ENCODE results near the gene GFPT1. TPM values are rescaled to one million over a fixed set of nuclear protein-coding genes. Genes with fewer than 3 reads are reported as not detected.
A peak's percentile ranks its signal among the peaks of the same experiment; 100 is the strongest.

GFPT1 gene
- total RNA-seq, 2 donors from 2014 or later: 46.3 to 55.1 TPM

DNA sequence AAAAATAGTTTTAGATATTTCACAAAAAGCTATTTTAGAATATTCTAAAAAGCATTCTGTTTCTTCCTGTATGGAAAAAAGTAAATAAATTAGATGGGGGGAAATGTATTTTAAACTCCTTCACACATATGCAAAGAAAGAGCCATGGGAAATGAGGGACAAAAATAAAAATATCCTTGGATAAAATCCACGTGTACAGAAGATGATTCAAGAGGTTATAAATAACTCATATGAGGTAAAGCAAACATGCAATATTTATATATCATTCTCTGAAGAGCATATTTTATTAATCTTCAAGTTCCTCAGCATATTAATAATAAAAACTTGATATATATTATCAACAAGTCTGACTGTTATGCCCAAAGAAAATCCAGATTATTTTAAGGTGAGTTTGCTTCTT is 8.8 kb upstream of the GFPT1 start:
- Mint-ChIP-seq H3K27me3 (ENCODE audit: low read depth) (no peaks in the 10 kb centered on the region), H3K27ac (no peak overlapping the region), H3K36me3 (ENCODE audit: insufficient read depth in 2 of 2) (peaks cover 3 to 13% of the 10 kb centered on the region in 2 donors), H3K4me1 (ENCODE audit: low read depth) (peaks cover 6% of the 10 kb centered on the region), H3K4me3 (no peak overlapping the region), H3K9me3 (no peaks in the 10 kb centered on the region)
- no peak for ATAC-seq (replicated peaks in 1 of 2)
- no peak for DNase-seq

DNA sequence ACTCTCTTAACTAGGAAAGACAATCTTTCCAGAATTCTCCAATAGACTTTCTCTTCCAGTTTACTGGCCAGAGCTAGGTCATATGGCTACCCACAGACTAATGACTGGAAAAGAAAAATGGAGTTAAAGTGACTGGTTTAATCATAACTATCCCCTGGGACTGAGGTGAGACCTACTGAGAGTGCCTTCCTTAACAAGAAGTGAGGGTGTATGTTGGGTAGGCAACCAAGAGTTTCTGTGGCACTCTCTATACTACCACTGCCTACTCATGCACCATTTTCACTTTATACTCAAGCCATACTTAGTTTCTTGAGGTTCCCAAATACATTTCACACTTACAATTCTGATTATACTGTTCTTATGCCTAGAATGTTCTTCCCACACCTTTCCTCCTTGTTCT is 6.9 kb upstream of the GFPT1 start:
- ATAC-seq (replicated peaks in 1 of 2) (peak in 1 of 2 donors; percentile 29), DNase-seq (no peak)
- H3K4me1 Mint-ChIP-seq (ENCODE audit: low read depth): peaks cover 6% of the 10 kb centered on the region
- H3K9me3 Mint-ChIP-seq: no peaks in the 10 kb centered on the region
- H3K27me3 Mint-ChIP-seq (ENCODE audit: low read depth): no peaks in the 10 kb centered on the region
- H3K4me3 Mint-ChIP-seq: no peak overlapping the region
- H3K36me3 Mint-ChIP-seq (ENCODE audit: insufficient read depth in 2 of 2): peaks cover 0 to 6% of the 10 kb centered on the region in 2 donors
- no peak overlapping the region for H3K27ac Mint-ChIP-seq

DNA sequence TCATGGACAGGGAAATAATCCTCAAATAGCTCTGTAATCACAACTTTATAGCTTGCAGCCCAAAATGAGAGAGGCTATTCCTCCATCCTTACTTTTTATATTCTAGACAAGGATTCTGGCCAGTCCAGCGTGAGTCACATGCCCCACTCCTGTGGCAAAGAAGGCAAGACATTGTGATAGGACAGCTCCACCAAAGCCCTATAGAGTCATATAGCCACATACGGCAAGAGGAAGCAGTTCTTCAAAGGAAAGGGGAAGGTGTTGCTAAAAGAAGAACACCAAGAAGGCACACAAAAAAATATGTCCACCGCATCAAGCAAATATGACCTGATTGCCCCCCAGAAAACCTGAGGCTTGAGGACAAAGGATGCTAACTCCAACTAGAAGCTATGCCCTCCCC is 3.4 kb upstream of the GFPT1 start:
- Mint-ChIP-seq H3K27ac (no peak overlapping the region), H3K4me3 (no peak overlapping the region), H3K4me1 (ENCODE audit: low read depth) (peaks cover 28% of the 10 kb centered on the region), H3K27me3 (ENCODE audit: low read depth) (no peaks in the 10 kb centered on the region), H3K36me3 (ENCODE audit: insufficient read depth in 2 of 2) (peaks cover 0 to 4% of the 10 kb centered on the region in 2 donors), H3K9me3 (no peaks in the 10 kb centered on the region)
- no peak for ATAC-seq (replicated peaks in 1 of 2)
- no peak for DNase-seq

DNA sequence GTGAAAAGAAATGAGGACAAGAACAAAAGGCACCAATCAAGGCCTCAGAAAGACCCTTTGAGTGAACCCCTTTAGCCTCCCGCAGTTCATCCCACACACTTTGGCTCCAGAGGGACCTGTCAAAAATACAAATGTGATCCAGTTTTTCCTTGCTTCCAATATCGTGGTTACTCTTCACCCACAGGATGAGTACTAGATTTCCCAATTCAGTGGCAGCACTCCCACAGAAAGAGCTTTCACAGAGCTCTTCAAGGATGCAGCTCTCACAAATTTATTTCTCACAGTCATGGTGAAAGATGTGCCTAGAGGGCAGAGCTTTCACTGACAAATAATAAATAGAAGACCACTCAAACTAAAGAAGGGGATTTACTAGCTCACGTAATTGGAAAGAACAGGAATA is 3.0 kb upstream of the GFPT1 start:
- Mint-ChIP-seq H3K4me3 (no peak overlapping the region), H3K27me3 (ENCODE audit: low read depth) (no peaks in the 10 kb centered on the region), H3K36me3 (ENCODE audit: insufficient read depth in 2 of 2) (peaks cover 0 to 4% of the 10 kb centered on the region in 2 donors), H3K9me3 (no peaks in the 10 kb centered on the region), H3K4me1 (ENCODE audit: low read depth) (peaks cover 30% of the 10 kb centered on the region), H3K27ac (no peak overlapping the region)
- DNase-seq (no peak), ATAC-seq (replicated peaks in 1 of 2) (no peak)

DNA sequence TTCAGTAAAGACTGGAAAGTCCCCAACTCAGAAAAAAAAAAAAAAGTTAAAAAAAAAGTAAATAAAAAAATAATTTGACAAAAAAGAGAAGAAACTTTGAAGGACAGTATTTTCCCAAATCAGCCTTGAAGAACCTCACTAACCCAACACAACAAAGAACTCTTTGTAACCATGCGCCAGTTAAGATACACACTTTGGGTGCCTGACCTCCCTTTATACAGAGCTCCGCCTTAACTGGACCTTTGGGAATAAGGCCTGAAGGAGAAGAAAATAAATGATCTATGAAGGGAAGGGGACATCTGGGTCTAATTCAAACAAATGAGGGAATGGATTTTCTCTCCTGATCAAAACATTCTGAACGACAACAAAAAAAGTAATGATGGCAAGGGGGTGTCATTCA is 2.2 kb upstream of the GFPT1 start:
- Mint-ChIP-seq H3K4me3 (no peak overlapping the region), H3K4me1 (ENCODE audit: low read depth) (peaks cover 33% of the 10 kb centered on the region), H3K9me3 (no peaks in the 10 kb centered on the region), H3K27ac (no peak overlapping the region), H3K36me3 (ENCODE audit: insufficient read depth in 2 of 2) (no peaks in the 10 kb centered on the region), H3K27me3 (ENCODE audit: low read depth) (no peaks in the 10 kb centered on the region)
- DNase-seq: no peak
- no peak for ATAC-seq (replicated peaks in 1 of 2)

DNA sequence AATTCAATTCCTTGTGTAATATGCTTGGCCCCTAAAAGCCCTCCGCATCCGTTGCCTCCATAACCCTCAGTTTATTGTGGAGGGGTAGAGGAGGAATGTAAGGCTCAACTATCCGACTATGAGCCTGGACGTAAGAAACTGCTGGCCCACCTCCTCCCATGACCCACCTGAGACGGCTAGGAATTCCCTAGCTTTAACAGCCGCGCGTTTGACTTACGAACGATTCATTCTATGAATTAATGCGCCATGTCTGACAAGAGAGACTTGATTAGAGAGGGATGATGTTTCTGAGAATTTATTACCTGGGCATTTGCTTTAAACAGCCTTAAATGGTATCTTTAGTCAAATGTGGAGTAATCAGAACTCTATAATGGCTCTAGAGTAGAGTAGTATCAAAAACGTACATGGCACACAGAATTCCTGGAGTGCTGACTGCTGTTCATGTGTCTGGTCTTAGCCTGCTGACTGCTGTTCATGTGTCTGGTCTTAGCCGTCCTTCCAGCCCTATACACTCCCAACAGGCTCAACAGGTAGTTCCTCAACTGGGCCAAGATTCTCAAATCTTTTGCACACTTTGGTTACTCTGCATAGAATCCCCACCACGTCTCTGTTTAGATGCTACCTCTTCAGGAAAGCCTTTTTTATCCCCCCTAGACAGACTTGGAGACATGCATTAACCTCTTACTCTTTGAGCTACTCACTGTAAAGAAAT is 899 bp upstream of the GFPT1 start:
- DNase-seq (no peak), ATAC-seq (replicated peaks in 1 of 2) (no peak)
- Mint-ChIP-seq H3K27me3 (ENCODE audit: low read depth) (no peaks in the 10 kb centered on the region), H3K27ac (no peak overlapping the region), H3K4me3 (peak overlapping the region; percentile 86 to 91), H3K9me3 (no peaks in the 10 kb centered on the region), H3K4me1 (ENCODE audit: low read depth) (peaks cover 41% of the 10 kb centered on the region), H3K36me3 (ENCODE audit: insufficient read depth in 2 of 2) (no peaks in the 10 kb centered on the region)

DNA sequence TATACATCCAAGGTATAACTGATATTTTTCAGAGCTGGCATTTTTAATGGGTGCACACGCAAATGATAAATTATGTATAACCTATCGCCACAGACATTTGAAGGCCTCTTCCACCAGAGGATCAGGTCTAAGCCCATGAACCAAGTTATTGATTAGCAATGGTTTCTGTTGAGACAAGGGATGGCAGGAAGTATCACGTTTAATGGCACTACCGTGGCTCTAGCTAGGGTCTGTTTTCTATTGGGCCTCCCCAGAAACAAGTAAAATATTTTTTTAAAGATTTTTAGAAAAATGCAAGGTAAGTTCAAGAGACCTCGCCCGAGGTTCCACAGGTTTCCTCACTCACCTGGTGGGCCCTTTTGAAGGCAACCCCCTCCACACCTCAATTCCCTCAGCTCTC is 667 bp downstream of the GFPT1 start:
- Mint-ChIP-seq H3K27me3 (ENCODE audit: low read depth) (no peaks in the 10 kb centered on the region), H3K27ac (peak overlapping the region; percentile 91), H3K9me3 (no peaks in the 10 kb centered on the region), H3K4me1 (ENCODE audit: low read depth) (peaks cover 57% of the 10 kb centered on the region), H3K36me3 (ENCODE audit: insufficient read depth in 2 of 2) (peaks cover 0 to 2% of the 10 kb centered on the region in 2 donors), H3K4me3 (peak overlapping the region; percentile 86 to 91)
- DNase-seq (no peak), ATAC-seq (replicated peaks in 1 of 2) (no peak)

DNA sequence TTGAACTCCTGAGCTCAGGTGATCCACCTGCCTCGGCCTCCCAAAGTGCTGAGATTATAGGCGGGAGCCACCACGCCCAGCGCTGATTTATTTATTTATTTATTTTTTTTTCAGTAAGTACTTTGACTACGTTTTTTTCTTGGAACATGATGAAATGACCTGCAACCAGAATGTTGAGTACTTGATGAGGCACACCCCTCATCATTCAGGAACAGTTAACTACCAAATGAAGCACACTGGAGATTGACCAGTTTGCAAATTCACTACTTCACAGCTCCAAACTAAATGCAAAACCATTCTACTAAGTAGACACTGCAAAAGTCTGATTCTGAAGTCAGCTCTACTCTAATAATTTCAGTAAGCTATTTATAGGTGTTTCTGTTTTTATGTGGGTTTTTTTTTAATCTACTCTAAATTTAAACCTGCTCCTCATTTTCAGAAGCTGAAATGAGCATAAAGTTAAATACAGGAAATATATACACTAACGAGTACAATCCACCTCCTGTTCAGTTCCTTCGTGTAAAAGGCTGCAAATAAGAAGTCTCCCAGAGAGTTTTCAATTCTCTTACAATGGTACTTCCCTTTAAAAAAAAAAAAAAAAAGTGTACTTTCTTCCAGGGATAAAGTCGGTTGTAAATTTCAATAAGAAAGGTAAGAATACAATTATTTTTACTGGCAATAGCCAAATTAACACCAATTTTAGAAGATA is 1.4 kb downstream of the GFPT1 start:
- DNase-seq (no peak), ATAC-seq (replicated peaks in 1 of 2) (no peak)
- H3K9me3 Mint-ChIP-seq: no peaks in the 10 kb centered on the region
- H3K4me3 Mint-ChIP-seq: peak overlapping the region; percentile 86 to 91
- peak overlapping the region; percentile 91 for H3K27ac Mint-ChIP-seq
- no peaks in the 10 kb centered on the region for H3K27me3 Mint-ChIP-seq (ENCODE audit: low read depth)
- peaks cover 65% of the 10 kb centered on the region for H3K4me1 Mint-ChIP-seq (ENCODE audit: low read depth)
- peaks cover 0 to 4% of the 10 kb centered on the region in 2 donors for H3K36me3 Mint-ChIP-seq (ENCODE audit: insufficient read depth in 2 of 2)

DNA sequence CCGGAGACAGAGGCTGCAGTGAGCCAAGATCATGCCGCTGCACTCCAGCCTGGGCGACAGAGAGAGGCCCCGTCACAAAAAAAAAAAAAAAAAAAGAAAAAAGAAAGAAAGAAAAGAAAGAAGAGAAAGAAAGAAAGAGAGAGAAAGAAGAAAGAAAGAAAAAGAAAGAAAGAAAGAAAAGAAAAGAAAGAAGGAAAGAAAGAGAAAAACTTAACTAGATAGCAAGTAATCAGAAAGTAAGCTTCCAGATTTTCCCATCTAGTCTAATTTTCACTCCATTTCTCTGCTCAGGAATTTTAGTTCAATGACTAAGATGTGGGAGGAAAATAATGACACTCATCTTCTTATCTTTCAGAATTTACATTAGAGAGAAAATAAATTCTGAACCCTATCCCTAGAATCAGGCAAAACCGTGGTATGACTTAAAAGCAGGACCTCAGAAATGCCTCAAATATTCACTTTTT is 2.4 kb downstream of the GFPT1 start:
- peak overlapping the region; percentile 26 to 40 for H3K4me3 Mint-ChIP-seq
- no peaks in the 10 kb centered on the region for H3K9me3 Mint-ChIP-seq
- peaks cover 69% of the 10 kb centered on the region for H3K4me1 Mint-ChIP-seq (ENCODE audit: low read depth)
- no peaks in the 10 kb centered on the region for H3K27me3 Mint-ChIP-seq (ENCODE audit: low read depth)
- no peak for ATAC-seq (replicated peaks in 1 of 2)
- H3K36me3 Mint-ChIP-seq (ENCODE audit: insufficient read depth in 2 of 2): peaks cover 0 to 4% of the 10 kb centered on the region in 2 donors
- peak overlapping the region; percentile 50 for H3K27ac Mint-ChIP-seq
- no peak for DNase-seq

DNA sequence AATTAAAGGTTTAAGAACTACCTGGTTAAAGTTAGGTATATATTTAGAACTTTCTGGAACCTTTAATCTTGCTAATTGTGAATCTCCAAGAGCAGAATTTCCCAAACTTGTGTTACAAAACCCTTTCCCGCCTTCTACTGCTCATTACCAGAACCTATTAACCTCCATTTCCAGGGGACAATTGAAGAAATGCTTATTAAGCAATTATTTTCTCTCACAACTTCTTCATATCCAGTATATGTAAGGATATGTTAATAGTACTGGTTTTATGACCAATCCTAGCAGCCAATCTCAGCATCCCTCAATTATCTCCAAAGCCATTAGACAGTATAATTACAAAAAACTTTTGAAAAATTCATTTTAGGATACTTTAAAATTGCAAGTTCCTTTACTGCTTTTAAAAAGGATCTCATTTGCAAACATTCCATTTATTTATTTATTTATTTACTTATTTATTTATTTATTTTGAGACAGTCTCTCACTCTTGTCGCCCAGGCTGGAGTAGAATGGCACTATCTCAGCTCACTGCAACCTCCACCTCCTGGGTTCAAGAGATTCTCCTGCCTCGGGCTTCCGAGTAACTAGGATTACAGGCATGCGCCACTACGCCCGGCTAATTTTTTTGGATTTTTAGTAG is 3.7 kb downstream of the GFPT1 start:
- Mint-ChIP-seq H3K4me3 (peak overlapping the region in 1 of 2 donors; percentile 34), H3K4me1 (ENCODE audit: low read depth) (peaks cover 66% of the 10 kb centered on the region), H3K36me3 (ENCODE audit: insufficient read depth in 2 of 2) (peaks cover 0 to 4% of the 10 kb centered on the region in 2 donors), H3K27me3 (ENCODE audit: low read depth) (no peaks in the 10 kb centered on the region), H3K9me3 (no peaks in the 10 kb centered on the region), H3K27ac (peak overlapping the region; percentile 16)
- ATAC-seq (replicated peaks in 1 of 2) (no peak), DNase-seq (no peak)

DNA sequence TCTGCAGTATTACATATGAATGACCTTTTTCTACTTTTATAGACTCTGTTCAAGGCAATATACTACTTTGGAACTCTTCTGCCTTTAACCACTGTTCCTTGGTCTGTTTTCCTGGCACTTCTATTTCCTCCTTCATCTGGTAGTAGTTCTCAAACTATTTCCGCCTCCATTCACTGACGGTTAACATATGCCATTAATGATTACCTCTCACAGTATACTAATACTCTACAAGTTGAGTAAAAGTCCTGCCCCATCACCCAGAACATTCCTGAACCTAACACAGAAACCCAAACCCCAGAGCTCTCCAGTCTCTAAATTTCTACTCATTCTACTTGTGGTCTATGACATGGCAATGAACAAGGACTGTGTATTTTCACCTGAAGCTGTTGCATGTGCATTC is 4.5 kb downstream of the GFPT1 start:
- peaks cover 0 to 4% of the 10 kb centered on the region in 2 donors for H3K36me3 Mint-ChIP-seq (ENCODE audit: insufficient read depth in 2 of 2)
- H3K4me3 Mint-ChIP-seq: peak overlapping the region in 1 of 2 donors; percentile 34
- ATAC-seq (replicated peaks in 1 of 2) (no peak), DNase-seq (no peak)
- no peaks in the 10 kb centered on the region for H3K9me3 Mint-ChIP-seq
- H3K27ac Mint-ChIP-seq: peak overlapping the region; percentile 67
- H3K27me3 Mint-ChIP-seq (ENCODE audit: low read depth): no peaks in the 10 kb centered on the region
- H3K4me1 Mint-ChIP-seq (ENCODE audit: low read depth): peaks cover 59% of the 10 kb centered on the region

DNA sequence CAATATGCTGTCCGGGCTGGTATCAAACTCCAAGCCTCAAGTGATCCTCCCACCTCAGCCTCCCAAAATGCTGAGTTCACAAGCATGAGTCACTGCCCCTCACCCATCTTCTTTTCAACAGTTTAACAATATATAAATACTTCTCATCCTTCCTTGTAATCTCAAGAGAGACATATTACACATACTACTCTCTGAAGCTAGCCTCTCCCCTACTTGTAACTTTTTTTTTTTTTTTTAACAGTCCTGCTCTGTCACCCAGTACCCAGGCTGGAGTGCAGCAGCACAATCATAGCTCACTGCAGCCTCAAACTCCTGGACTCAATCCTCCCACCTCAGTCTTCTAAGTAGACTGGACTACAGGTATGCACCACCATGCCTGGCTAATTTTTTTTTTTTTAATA is 5.7 kb downstream of the GFPT1 start:
- Mint-ChIP-seq H3K36me3 (ENCODE audit: insufficient read depth in 2 of 2) (peaks cover 0 to 4% of the 10 kb centered on the region in 2 donors), H3K9me3 (no peaks in the 10 kb centered on the region), H3K27ac (peak overlapping the region; percentile 91), H3K4me1 (ENCODE audit: low read depth) (peaks cover 60% of the 10 kb centered on the region), H3K27me3 (ENCODE audit: low read depth) (no peaks in the 10 kb centered on the region), H3K4me3 (peak overlapping the region; percentile 15 to 50)
- ATAC-seq (replicated peaks in 1 of 2) (peak; percentile 89), DNase-seq (peak; percentile 32 to 42)

All from activated T-cell treated with anti-CD3 and anti-CD28 coated beads, Interleukin-2, amount 50 U/mL, for 72 hours (primary cell).